Stimulated activated CD4-positive, alpha-beta T cell treated with anti-CD3 and anti-CD28 coated beads, TNF-alpha, amount 100 ng/mL, for 4 hours (primary cell): ENCODE results near the gene STON1.
"Not testable (repeated sequence)": the region's sequence is repeated elsewhere in the genome, so short reads cannot be mapped to it uniquely, and the experiment has no call there.

Experiments used
- DNase-seq, 3 experiments: peaks; one replicate each; pipeline ENCODE4 v3.0.0-alpha.2; 2020; ENCODE audit warnings: low read depth in 3 of 3

The STON1 gene

GRCh38 chr2:48569433-48569832 is 39.5 kb downstream of the STON1 start:
- no peak for DNase-seq

GRCh38 chr2:48572816-48573215 is 42.9 kb downstream of the STON1 start:
- no peak for DNase-seq

DNA sequence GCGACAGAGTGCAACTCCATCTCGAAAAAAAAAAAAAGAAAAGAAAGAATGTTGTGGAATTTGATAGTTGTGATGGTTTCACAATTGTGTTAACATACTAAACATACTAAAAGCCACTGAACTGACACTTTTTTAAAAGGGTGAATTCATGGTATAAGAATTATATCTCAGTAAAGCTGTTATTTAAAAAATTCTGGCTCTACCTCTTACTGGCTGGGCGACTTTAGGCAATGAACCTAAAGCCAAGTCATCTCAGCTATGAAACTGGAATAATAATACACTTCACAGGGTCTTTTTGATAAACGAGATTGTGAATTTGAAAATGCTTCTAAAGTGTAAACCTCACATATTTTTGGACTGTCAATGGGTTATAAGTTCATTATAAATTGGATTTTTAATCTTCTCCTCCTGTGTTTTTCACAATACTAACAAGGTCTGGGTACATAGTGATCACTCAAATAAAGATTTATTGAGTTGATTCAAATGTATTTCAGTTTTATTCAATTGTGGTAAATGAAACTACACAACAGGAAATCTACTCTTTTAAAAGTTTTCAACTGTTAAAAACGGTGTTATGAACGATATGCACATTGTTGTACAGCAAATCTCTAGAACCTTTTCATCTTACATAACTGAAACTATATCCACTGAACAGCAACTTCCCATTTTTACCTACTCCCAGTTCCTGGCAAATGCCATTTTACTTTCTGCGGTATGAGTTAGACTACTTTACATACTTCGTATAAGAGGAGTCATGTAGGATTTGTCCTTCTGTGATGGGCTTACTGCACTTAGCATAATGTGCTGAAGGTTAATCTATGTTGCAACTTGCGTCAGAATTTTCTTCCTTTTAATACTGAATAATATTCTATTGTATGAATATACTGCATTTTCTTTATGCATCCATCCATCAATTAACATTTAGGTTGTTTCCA is 44.7 kb downstream of the STON1 start:
- DNase-seq, result no peak

DNA sequence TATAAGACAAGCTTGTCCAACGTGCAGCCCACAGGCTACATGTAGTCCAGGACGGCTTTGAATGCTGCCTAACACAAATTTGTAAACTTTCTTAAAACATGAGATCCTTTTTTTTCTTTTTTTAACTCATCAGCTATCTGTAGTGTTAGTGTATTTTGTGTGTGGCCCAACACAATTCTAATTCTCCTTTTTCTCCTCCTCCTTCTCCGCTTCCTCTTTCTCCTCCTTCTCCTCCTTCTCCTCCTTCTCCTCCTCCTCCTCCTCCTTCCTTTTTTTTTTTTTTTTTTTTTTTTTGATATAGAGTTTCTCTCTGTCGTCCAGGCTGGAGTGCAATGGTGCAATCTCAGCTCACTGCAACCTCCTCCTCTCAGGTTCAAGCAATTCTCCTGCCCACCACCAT is 48.4 kb downstream of the STON1 start:
- no peak for DNase-seq

DNA sequence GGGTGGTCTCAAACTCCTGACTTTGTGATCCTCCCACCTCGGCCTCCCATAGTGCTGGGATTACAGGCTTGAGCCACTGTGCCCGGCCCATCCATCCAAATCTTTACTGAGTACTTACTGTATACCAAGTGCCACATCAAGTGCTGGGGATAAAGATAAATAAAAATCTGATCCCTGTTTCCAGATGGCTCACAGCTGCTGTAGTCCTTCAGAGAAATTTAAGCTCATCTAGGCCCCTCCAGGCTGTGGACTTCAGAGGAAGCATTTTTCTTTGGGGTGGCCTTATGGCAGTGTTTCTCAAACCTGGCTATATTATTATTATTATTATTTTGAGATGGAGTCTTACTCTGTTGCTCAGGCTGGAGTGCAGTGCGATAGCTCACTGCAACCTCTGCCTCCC is 54.0 kb downstream of the STON1 start:
- DNase-seq, result no peak

DNA sequence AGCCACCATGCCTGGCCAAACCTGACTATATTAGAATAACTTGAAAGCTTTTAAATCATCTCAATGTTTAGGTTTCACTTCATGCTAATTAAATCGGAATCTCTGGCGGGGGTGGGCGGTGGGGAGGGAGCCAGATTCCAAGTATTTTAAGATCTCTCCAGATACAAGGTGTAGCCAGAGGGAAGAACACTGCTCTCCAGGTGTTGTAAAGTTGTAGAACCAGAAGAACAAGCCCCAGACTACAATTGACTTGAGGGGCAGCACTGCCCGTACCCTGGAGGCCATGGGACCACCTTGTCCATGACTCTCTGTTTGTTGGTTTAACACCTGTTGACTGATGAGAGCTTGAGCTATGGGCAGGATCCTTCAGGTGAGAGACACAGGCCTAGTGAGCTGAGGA is 54.6 kb downstream of the STON1 start:
- DNase-seq, result no peak

GRCh38 chr2:48586433-48586832 is 56.5 kb downstream of the STON1 start:
- DNase-seq, result no peak

DNA sequence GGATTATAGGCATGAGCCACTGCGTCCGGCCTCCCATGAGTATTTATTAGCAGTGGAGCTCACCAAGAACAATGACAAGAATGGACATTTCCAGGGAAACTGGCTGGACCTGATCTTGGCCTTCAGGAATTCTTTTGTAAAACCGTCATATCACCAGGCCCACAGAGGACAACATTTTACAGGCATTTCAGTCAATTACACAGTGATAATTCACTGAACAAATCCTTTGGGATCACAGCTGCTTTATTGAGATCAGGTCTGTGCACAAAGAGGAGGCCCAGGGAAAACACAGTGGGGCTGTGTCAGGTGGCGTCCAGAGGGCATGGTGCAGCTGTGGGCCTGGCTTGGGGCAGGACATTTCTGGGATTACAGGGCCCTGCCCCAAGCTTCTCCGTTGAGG is 57.6 kb downstream of the STON1 start:
- DNase-seq, result no peak

- no peak for DNase-seq
These were observed 58.0 kb downstream of the STON1 start for GRCh38 chr2:48587961-48588360.

DNA sequence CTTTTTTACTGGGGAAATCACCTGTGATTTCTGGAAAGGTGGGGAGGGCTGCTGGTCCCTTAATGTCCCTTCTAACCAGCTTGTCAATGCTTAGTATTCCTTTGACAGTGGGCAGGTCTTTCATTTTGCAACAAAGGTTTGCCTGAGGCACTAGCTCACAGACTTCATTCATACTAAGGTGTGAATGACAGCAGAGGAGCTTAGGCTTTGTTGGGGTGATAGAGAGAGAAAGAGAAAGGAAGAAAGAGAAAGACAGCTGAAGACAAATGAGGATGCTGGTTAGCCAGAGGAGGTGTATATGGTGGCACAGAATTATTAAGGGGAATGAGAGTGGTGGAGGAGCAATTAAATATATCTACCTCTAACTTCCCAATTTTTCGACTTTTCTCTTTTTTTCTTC is 58.8 kb downstream of the STON1 start:
- DNase-seq, result no peak

DNA sequence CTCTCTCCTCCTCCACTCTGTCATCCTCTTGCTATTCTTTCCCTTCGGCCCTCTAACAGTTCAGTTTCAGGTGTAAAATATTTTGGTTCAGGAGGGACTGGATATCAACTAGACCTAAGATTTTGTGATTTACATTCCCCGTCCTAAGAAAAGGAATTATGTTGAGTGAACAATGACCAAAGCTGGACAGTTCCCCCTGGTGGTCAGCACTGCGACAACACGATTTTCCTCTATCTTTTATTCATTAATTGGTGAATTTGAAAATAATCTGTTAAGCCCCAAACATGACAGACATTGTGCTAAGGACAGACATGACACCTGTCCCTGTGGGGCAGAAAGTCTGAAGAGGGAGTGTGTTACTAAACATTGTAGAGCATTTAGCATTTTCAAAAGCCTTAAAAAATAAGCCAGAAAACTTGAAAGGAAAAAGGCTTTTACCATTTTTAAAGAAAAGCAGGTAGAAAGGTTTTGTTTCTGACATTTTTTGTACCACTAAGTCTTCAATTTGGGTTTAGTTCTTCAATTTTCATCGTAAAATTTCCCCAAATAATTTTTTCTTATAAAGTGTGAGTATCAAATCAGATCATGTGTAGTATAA is 59.3 kb downstream of the STON1 start:
- DNase-seq, result no peak

GRCh38 chr2:48590017-48590416 is 60.1 kb downstream of the STON1 start:
- no peak for DNase-seq

DNA sequence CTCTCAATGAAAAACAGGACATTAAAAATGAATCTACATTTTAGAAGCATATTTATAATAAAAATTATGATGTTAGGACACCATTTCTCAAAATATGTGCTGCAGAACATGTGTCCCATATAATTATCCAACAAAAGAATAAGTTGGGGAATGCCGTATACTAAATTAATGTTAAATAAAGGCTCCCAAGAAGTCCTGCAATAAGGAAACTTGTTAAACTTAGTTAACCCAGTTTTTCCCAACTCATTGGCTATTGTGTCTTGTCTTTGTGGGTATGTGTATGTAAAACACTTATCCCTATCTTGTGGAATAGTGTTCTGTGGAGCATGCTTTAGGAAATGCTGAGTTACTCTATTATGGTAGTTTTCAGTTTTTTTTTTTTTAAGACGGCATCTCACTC is 62.1 kb downstream of the STON1 start:
- no peak for DNase-seq

DNA sequence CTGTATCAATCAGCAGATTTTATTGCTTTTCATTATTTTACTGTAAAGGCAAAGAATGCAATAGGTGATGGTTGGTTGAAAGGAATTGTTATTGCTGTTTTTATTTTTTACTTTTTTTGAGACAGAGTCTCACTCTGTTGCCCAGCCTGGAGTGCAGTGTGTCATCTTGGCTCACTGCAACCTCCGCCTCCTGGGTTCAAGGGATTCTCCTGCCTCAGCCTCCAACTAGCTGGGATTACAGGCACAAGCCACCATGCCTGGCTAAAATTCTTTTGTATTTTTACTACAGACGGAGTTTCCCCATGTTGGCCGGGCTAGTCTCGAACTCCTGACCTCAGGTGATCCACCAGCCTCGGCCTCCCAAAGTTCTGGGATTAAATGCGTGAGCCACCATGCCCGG is 66.8 kb downstream of the STON1 start:
- not testable (repeated sequence) for DNase-seq

- no peak for DNase-seq
These were observed 67.5 kb downstream of the STON1 start for GRCh38 chr2:48597492-48597891.

GRCh38 chr2:48600204-48600813 is 70.4 kb downstream of the STON1 start:
- no peak for DNase-seq

GRCh38 chr2:48600917-48601316 is 71.0 kb downstream of the STON1 start:
- DNase-seq, result no peak

DNA sequence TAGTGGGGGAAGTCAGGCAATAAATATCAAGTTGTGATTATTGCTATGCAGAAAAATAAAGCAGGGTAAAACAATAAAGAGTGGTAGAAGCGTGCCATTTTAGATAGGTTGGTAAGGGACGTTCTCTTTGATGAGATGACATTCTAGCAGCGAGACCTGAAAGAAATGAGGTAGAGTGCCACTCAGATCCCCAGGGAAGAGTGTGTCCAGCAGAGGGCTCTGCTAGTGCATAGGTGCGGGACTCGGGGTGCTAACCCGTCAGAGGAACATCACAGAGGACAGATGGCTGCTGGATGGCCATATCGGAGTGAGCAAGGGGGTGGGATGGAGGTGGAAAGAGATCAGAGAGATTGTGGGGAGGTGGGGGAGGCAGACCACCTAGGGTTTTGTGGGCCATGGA is 71.4 kb downstream of the STON1 start:
- no peak for DNase-seq

DNA sequence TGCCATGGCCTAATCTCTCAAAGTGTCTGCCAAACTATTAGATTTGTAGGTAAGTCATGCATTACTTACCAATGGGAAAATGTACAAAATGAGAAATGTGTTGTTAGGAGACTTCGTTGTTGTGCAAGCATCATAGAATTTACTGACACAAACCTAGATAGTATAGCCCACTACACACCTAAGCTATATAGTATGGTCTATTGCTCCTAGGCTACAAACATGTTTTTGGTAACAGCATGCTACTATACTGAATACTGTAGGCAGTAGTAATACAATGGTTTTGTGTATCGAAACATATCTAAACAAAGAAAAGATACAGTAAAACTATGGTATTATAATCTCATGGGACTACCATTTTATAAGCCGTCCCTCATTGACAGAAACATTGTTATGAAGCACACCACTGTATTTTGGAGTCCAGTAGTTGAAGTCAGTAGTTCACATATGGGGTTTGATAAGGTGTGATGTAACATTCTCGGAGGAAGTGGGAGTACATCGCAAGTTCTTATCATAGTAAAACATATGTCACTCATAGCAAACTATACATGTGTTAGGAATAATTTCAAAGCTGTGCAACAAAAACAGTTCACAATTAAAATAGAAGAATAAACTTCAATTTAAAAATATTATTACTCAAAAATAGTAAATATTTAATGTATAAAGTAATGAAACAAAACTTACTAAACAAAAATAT is 75.7 kb downstream of the STON1 start:
- no peak for DNase-seq

DNA sequence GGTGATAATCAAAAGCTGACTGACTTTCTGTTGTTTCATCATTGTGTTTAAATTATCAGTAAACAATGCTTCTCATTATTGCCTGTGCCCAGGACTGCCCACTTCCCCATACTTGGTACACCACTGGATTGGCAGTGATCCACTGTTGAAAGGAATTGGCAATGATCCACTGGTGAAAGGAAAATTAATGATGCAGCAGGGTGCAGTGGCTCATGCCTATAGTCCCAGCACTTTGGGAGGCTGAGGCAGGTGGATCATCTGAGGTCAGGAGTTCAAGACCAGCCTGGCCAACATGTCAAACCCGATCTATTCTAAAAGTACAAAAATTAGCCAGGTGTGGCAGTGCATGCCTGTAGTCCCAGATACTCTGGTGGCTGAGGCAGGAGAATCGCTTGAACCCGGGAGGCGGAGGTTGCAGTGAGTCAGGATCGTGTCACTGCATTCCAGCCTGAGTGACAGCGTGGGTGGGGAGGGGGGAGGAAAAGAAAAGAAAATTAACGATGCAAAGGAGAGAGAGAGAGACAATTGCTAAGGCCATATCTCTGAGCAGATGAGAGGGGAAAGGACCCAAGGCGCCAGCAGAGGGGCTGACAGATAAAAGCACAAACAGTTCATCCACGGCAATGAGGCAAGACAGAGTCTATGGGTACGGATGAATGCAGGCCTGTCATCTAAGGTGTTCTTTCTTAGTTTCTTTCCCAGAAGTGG is 77.5 kb downstream of the STON1 start:
- no peak for DNase-seq

GRCh38 chr2:48613211-48613610 is 83.3 kb downstream of the STON1 start:
- no peak for DNase-seq

DNA sequence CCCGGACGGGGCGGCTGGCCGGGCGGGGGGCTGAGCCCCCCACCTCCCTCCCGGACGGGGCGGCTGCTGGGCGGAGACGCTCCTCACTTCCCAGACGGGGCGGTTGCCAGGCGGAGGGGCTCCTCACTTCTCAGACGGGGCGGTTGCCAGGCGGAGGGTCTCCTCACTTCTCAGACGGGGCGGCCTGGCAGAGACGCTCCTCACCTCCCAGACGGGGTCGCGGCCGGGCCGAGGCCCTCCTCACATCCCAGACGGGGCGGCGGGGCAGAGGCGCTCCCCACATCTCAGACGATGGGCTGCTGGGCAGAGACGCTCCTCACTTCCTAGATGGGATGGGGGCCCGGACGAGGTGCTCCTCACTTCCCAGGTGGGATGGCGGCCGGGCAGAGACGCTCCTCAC is 84.6 kb downstream of the STON1 start:
- DNase-seq, result not testable (repeated sequence)
